Liver (tissue), 9 donors: ENCODE data around the gene LIPI. TPM values are rescaled to one million over a fixed set of nuclear protein-coding genes. Genes with fewer than 3 reads are reported as not detected.

Experiments used
- DNase-seq: peaks from one replicate; pipeline ENCODE4 v3.0.0-alpha.2; 2017; ENCODE audit warnings: low spot score
- H3K27ac ChIP-seq, 2 donors: one replicate each; pipeline ENCODE4 v1.7.0; 2013; ENCODE audit warnings: inconsistent platforms in 2 of 2, low read length in 2 of 2, control low read depth in 1 of 2, low read depth in 1 of 2, mild to moderate bottlenecking in 1 of 2
- H3K27me3 ChIP-seq, 4 donors: one replicate each; pipeline versions ENCODE4 v1.6.1 to v1.7.0; 2013; ENCODE audit warnings: low read length in 3 of 4, inconsistent platforms in 1 of 4, mild to moderate bottlenecking in 1 of 4, moderate library complexity in 1 of 4; ENCODE audit not compliant: control insufficient read depth in 4 of 4, insufficient read depth in 4 of 4
- H3K36me3 ChIP-seq, 4 donors: one replicate each; pipeline versions ENCODE4 v1.6.1 to v1.7.0; 2013; ENCODE audit warnings: low read length in 3 of 4, mild to moderate bottlenecking in 3 of 4, low read depth in 1 of 4, moderate library complexity in 1 of 4; ENCODE audit not compliant: control insufficient read depth in 4 of 4, insufficient read depth in 3 of 4
- H3K4me1 ChIP-seq, 4 donors: one replicate each; pipeline versions ENCODE4 v1.6.1 to v1.7.0; 2013; ENCODE audit warnings: low read length in 3 of 4, mild to moderate bottlenecking in 3 of 4, moderate library complexity in 1 of 4; ENCODE audit not compliant: control insufficient read depth in 4 of 4, insufficient read depth in 4 of 4
- H3K4me3 ChIP-seq, 3 donors: one replicate each; pipeline versions ENCODE4 v1.6.1 to v1.7.0; 2013; ENCODE audit warnings: low read length in 3 of 3, control low read depth in 1 of 3, low read depth in 1 of 3, mild to moderate bottlenecking in 1 of 3
- H3K9ac ChIP-seq, 2 donors: one replicate each; pipeline ENCODE4 v1.7.0; 2013; ENCODE audit warnings: low read length in 2 of 2, mild to moderate bottlenecking in 2 of 2, moderate library complexity in 2 of 2, control low read depth in 1 of 2, low read depth in 1 of 2
- H3K9me3 ChIP-seq, 4 donors: one replicate each; pipeline versions ENCODE4 v1.6.1 to v1.7.0; 2013; ENCODE audit warnings: low read length in 3 of 4; ENCODE audit not compliant: control insufficient read depth in 4 of 4
- ATF3 ChIP-seq: IDR thresholded peaks from 2 replicates; pipeline ENCODE4 v1.6.1; 2016; ENCODE audit warnings: antibody characterized with exemption
- EGR1 ChIP-seq, 2 donors: IDR thresholded peaks; 2 replicates each; pipeline ENCODE4 v1.6.1; 2016 to 2018; ENCODE audit warnings: antibody characterized with exemption in 2 of 2, low read depth in 2 of 2
- FOXA1 ChIP-seq: IDR thresholded peaks from 2 replicates; pipeline ENCODE4 v1.6.1; 2016; ENCODE audit warnings: antibody characterized with exemption
- GABPA ChIP-seq, 2 donors: IDR thresholded peaks in 1 of 2; conservative IDR thresholded peaks in 1 of 2; 2 replicates each; pipeline ENCODE4 v1.6.1; 2016; ENCODE audit warnings: antibody characterized with exemption in 2 of 2, mild to moderate bottlenecking in 1 of 2, moderate library complexity in 1 of 2
- HNF4A ChIP-seq, 2 donors: conservative IDR thresholded peaks; 2 replicates each; pipeline ENCODE4 v1.6.1; 2016; ENCODE audit warnings: antibody characterized with exemption in 2 of 2, mild to moderate bottlenecking in 2 of 2
- HNF4G ChIP-seq: IDR thresholded peaks from 2 replicates; pipeline ENCODE4 v1.6.1; 2016; ENCODE audit warnings: antibody characterized with exemption
- JUND ChIP-seq, 2 donors: IDR thresholded peaks; 2 replicates each; pipeline ENCODE4 v1.6.1; 2016; ENCODE audit warnings: antibody characterized with exemption in 2 of 2
- NR2F2 ChIP-seq: IDR thresholded peaks from 2 replicates; pipeline ENCODE4 v1.6.1; 2016; ENCODE audit warnings: antibody characterized with exemption
- RAD21 ChIP-seq, 2 donors: IDR thresholded peaks; 2 replicates each; pipeline ENCODE4 v1.6.1; 2016; ENCODE audit warnings: antibody characterized with exemption in 2 of 2, mild to moderate bottlenecking in 2 of 2
- REST ChIP-seq: IDR thresholded peaks from 2 replicates; pipeline ENCODE4 v1.6.1; 2016; ENCODE audit warnings: antibody characterized with exemption, mild to moderate bottlenecking
- RXRA ChIP-seq, 2 donors: IDR thresholded peaks; 2 replicates each; pipeline ENCODE4 v1.6.1; 2017 to 2018; ENCODE audit warnings: antibody characterized with exemption in 2 of 2, mild to moderate bottlenecking in 1 of 2
- SP1 ChIP-seq: IDR thresholded peaks from 2 replicates; pipeline ENCODE4 v1.6.1; 2018; ENCODE audit warnings: antibody characterized with exemption, mild to moderate bottlenecking
- TAF1 ChIP-seq: conservative IDR thresholded peaks from 2 replicates; pipeline ENCODE4 v1.6.1; 2016; ENCODE audit warnings: antibody characterized with exemption, mild to moderate bottlenecking
- WGBS: extraction: QIAGEN DNeasy Blood & Tissue Kit; methylation state at CpG from one replicate; pipeline ENCODE4 v1.1.7; 2013; 5-methylcytosine and 5-hydroxymethylcytosine counted together
- polyA plus RNA-seq, 2 donors: library from polyadenylated mRNA; stranded (reverse) in 1 of 2; unstranded in 1 of 2; fragments of 200-250 nt in 1 of 2; fragments of >200 nt in 1 of 2; fragmentation: Nextera tagmentation in 1 of 2; extraction: Ambion mirVana in 1 of 2; gene quantifications; one replicate each; pipeline versions ENCODE4 v1.2.1 to v1.2.3, GENCODE V29; 2013 to 2015
- total RNA-seq, 2 donors: library from RNA; depleted of rRNA; stranded (reverse); fragments of >200 nt; gene quantifications; one replicate each; pipeline ENCODE4 v1.2.3, GENCODE V29; 2014
- donor health status: healthy.
- donor health status: healthy.
- donor health status: healthy.
- donor health status: healthy.
- donor health status: healthy.

The LIPI gene
- total and polyA plus RNA-seq, 4 donors, result not detected

GRCh38 chr21:14120091-14120734 is 90.5 kb downstream of the LIPI start (continued):
- TF ChIP-seq REST (no peak), FOXA1 (no peak), EGR1 (IDR thresholded peaks at IDR 0.05; ENCODE audit: low read depth in 2 of 2) (no peak), SP1 (no peak), RXRA (IDR thresholded peaks at IDR 0.05) (no peak), HNF4G (no peak), TAF1 (no peak)

- H3K9me3 ChIP-seq, result no peaks in the 10 kb centered on the region
- no peak for TF ChIP-seq NR2F2
- TF ChIP-seq SP1, result no peak
- no peak for TF ChIP-seq RXRA (IDR thresholded peaks at IDR 0.05)
- no peak for TF ChIP-seq GABPA (IDR thresholded peaks at IDR 0.05 in 1 of 2, conservative IDR thresholded peaks at IDR 0.05 in 1 of 2)
- TF ChIP-seq HNF4A (conservative IDR thresholded peaks at IDR 0.05), result no peak
- H3K36me3 ChIP-seq, result no peaks in the 10 kb centered on the region
- no peaks in the 10 kb centered on the region for H3K27me3 ChIP-seq
- no peak overlapping the region for H3K4me3 ChIP-seq
- H3K4me1 ChIP-seq, result no peaks in the 10 kb centered on the region
- 80% methylated on average over 3 of the region's 3 CpGs for WGBS
- no peak overlapping the region for H3K27ac ChIP-seq
- no peak overlapping the region for H3K9ac ChIP-seq
- DNase-seq, result no peak
Observed at GRCh38 chr21:14119038-14119437, 91.7 kb downstream of the LIPI start.

- Histone ChIP-seq H3K4me1 (no peaks in the 10 kb centered on the region), H3K4me3 (no peak overlapping the region), H3K27me3 (no peaks in the 10 kb centered on the region), H3K27ac (no peak overlapping the region), H3K9ac (no peak overlapping the region), H3K36me3 (no peaks in the 10 kb centered on the region), H3K9me3 (no peaks in the 10 kb centered on the region)
- DNase-seq, result no peak
- TF ChIP-seq NR2F2, result no peak
- TF ChIP-seq EGR1 (IDR thresholded peaks at IDR 0.05; ENCODE audit: low read depth in 2 of 2), result no peak
- no peak for TF ChIP-seq RAD21 (IDR thresholded peaks at IDR 0.05)
- no peak for TF ChIP-seq JUND (IDR thresholded peaks at IDR 0.05)
- TF ChIP-seq ATF3, result no peak
- TF ChIP-seq REST, result no peak
- TF ChIP-seq TAF1, result no peak
- WGBS, result 85% methylated on average over 6 of the region's 6 CpGs
Observed at GRCh38 chr21:14116080-14116481, 94.7 kb downstream of the LIPI start.
